ENCODE measurements around the gene CRLF1. TPM values are rescaled to one million over a fixed set of nuclear protein-coding genes. Genes with fewer than 3 reads are reported as not detected.

Gene CRLF1
- total and polyA plus RNA-seq, 2 donors (not counting 1 experiment from before 2014, with no cell fraction given) = not detected

- no peak overlapping the region for H2AFZ ChIP-seq (ENCODE audit: insufficient read depth, low read depth, low read length, poor library complexity, severe bottlenecking)
- 95% methylated on average over 6 of the region's 10 CpGs for WGBS (ENCODE audit: insufficient coverage)
- H3K4me1 ChIP-seq (ENCODE audit: control insufficient read depth in 2 of 2, insufficient read depth in 2 of 2, low read length in 2 of 2) = no peaks in the 10 kb centered on the region
- TF ChIP-seq EZH2 (IDR thresholded peaks at IDR 0.05; ENCODE audit: borderline replicate concordance, insufficient read depth, low read depth, low read length, poor library complexity, severe bottlenecking) (no peak), CTCF (IDR thresholded peaks at IDR 0.05) (no peak)
- H3K9ac ChIP-seq (ENCODE audit: low read length) = no peak overlapping the region
- H3K4me2 ChIP-seq (replicated peaks; ENCODE audit: low read depth, low read length, poor library complexity, severe bottlenecking) = no peak overlapping the region
- Mint-ChIP-seq H3K27ac (no peak overlapping the region), H3K4me3 (no peak overlapping the region), H3K9me3 (ENCODE audit: insufficient read depth) (no peaks in the 10 kb centered on the region), H3K4me1 (peaks cover 2% of the 10 kb centered on the region), H3K27me3 (peaks cover 18% of the 10 kb centered on the region)
- no peaks in the 10 kb centered on the region for H4K20me1 ChIP-seq (ENCODE audit: control insufficient read depth, insufficient read depth, low read length, poor library complexity, severe bottlenecking)
- no peak for DNase-seq
- peaks cover 0 to 37% (median 6%) of the 10 kb centered on the region in 4 experiments for H3K27me3 ChIP-seq (replicated peaks in 1 of 4; ENCODE audit: control extremely low read depth in 1 of 4, control insufficient read depth in 3 of 4, insufficient read depth in 4 of 4, low read length in 3 of 4)
- H3K9me3 ChIP-seq (ENCODE audit: control extremely low read depth in 1 of 3, control insufficient read depth in 2 of 3, insufficient read depth in 1 of 3, low read length in 2 of 3) = peaks cover 0 to 10% (median 0%) of the 10 kb centered on the region in 3 donors
- H3K36me3 ChIP-seq (replicated peaks in 1 of 2; ENCODE audit: control extremely low read depth in 1 of 2, control insufficient read depth in 1 of 2, extremely low read depth in 1 of 2, insufficient read depth in 2 of 2, low read length in 1 of 2) = no peaks in the 10 kb centered on the region
- H3K27ac ChIP-seq (ENCODE audit: low read length in 2 of 2) = no peak overlapping the region
- intact Hi-C loops (cut with micrococcal nuclease) = no loop called here
- no peak for ATAC-seq (ENCODE audit: low read depth)
- CTCF ChIA-PET = no interaction called here
- no peaks in the 10 kb centered on the region for H3K79me2 ChIP-seq (ENCODE audit: control insufficient read depth, insufficient read depth, low read length)
- POLR2A ChIA-PET = interaction anchor here (0.5 kb wide), 1 partner anchor 81 kb away, joined by 10 read pairs; no protein-coding TSS in a partner anchor
- H3K4me3 ChIP-seq (ENCODE audit: control extremely low read depth in 1 of 5, extremely low read depth in 1 of 5, insufficient read depth in 1 of 5, low read depth in 2 of 5, low read length in 4 of 5) = no peak overlapping the region
These were observed 13.7 kb upstream of the CRLF1 start for GRCh38 chr19:18620311-18620710.

- WGBS (ENCODE audit: insufficient coverage) = 100% methylated on average over 5 of the region's 13 CpGs
- Mint-ChIP-seq H3K27ac (no peak overlapping the region), H3K9me3 (ENCODE audit: insufficient read depth) (no peaks in the 10 kb centered on the region), H3K4me3 (no peak overlapping the region), H3K27me3 (peaks cover 36% of the 10 kb centered on the region), H3K4me1 (peaks cover 9% of the 10 kb centered on the region)
- peaks cover 0 to 58% (median 15%) of the 10 kb centered on the region in 4 experiments for H3K27me3 ChIP-seq (replicated peaks in 1 of 4; ENCODE audit: control extremely low read depth in 1 of 4, control insufficient read depth in 3 of 4, insufficient read depth in 4 of 4, low read length in 3 of 4)
- no peaks in the 10 kb centered on the region for H3K36me3 ChIP-seq (replicated peaks in 1 of 2; ENCODE audit: control extremely low read depth in 1 of 2, control insufficient read depth in 1 of 2, extremely low read depth in 1 of 2, insufficient read depth in 2 of 2, low read length in 1 of 2)
- ChIA-PET CTCF (no interaction called here), POLR2A (no interaction called here)
- H3K4me3 ChIP-seq (ENCODE audit: control extremely low read depth in 1 of 5, extremely low read depth in 1 of 5, insufficient read depth in 1 of 5, low read depth in 2 of 5, low read length in 4 of 5) = no peak overlapping the region
- ATAC-seq (ENCODE audit: low read depth) (no peak), DNase-seq (no peak)
- TF ChIP-seq EZH2 (IDR thresholded peaks at IDR 0.05; ENCODE audit: borderline replicate concordance, insufficient read depth, low read depth, low read length, poor library complexity, severe bottlenecking) = no peak
- TF ChIP-seq CTCF (IDR thresholded peaks at IDR 0.05) = no peak
- H3K79me2 ChIP-seq (ENCODE audit: control insufficient read depth, insufficient read depth, low read length) = no peaks in the 10 kb centered on the region
- no peak overlapping the region for H2AFZ ChIP-seq (ENCODE audit: insufficient read depth, low read depth, low read length, poor library complexity, severe bottlenecking)
- no peaks in the 10 kb centered on the region for H4K20me1 ChIP-seq (ENCODE audit: control insufficient read depth, insufficient read depth, low read length, poor library complexity, severe bottlenecking)
- peaks cover 0 to 12% (median 0%) of the 10 kb centered on the region in 3 donors for H3K9me3 ChIP-seq (ENCODE audit: control extremely low read depth in 1 of 3, control insufficient read depth in 2 of 3, insufficient read depth in 1 of 3, low read length in 2 of 3)
- H3K9ac ChIP-seq (ENCODE audit: low read length) = no peak overlapping the region
- H3K4me2 ChIP-seq (replicated peaks; ENCODE audit: low read depth, low read length, poor library complexity, severe bottlenecking) = no peak overlapping the region
- H3K4me1 ChIP-seq (ENCODE audit: control insufficient read depth in 2 of 2, insufficient read depth in 2 of 2, low read length in 2 of 2) = peaks cover 3 to 7% of the 10 kb centered on the region in 2 donors
- H3K27ac ChIP-seq (ENCODE audit: low read length in 2 of 2) = no peak overlapping the region
- intact Hi-C loops (cut with micrococcal nuclease) = no loop called here
These were observed 11.6 kb upstream of the CRLF1 start for GRCh38 chr19:18618236-18618635.

All from B cell (primary cell).